ENCODE measurements around the gene MARCKSL1.
"Not testable (repeated sequence)": the region's sequence is repeated elsewhere in the genome, so short reads cannot be mapped to it uniquely, and the experiment has no call there.

MARCKSL1 gene

GRCh38 chr1:32335790-32336590 is at the start of gene MARCKSL1:
Gene MARCKSL1 (minus strand): TSS chr1:32336233. CDS start chr1:32336033, 200 bp downstream.
- peak; percentile 76 for DNase-seq (ENCODE audit: low read depth)

- no peak for DNase-seq (ENCODE audit: low read depth)
Measured at GRCh38 chr1:32380057-32380456, 44.0 kb upstream of the MARCKSL1 start.

- no peak for DNase-seq (ENCODE audit: low read depth)
Measured at GRCh38 chr1:32377541-32378220, 41.6 kb upstream of the MARCKSL1 start.

- no peak for DNase-seq (ENCODE audit: low read depth)
Measured at GRCh38 chr1:32376199-32376598, 40.2 kb upstream of the MARCKSL1 start.

GRCh38 chr1:32373996-32374592 is 38.1 kb upstream of the MARCKSL1 start:
- no peak for DNase-seq (ENCODE audit: low read depth)

GRCh38 chr1:32372149-32372756 is 36.2 kb upstream of the MARCKSL1 start:
- DNase-seq (ENCODE audit: low read depth) = peak; percentile 26

- DNase-seq (ENCODE audit: low read depth) = no peak
Measured at GRCh38 chr1:32367912-32368635, 32.0 kb upstream of the MARCKSL1 start.

- DNase-seq (ENCODE audit: low read depth) = no peak
Measured at GRCh38 chr1:32365445-32365844, 29.4 kb upstream of the MARCKSL1 start.

- DNase-seq (ENCODE audit: low read depth) = no peak
Measured at GRCh38 chr1:32364836-32365235, 28.8 kb upstream of the MARCKSL1 start.

- DNase-seq (ENCODE audit: low read depth) = no peak
Measured at GRCh38 chr1:32363713-32364112, 27.7 kb upstream of the MARCKSL1 start.

- no peak for DNase-seq (ENCODE audit: low read depth)
Measured at GRCh38 chr1:32362474-32363313, 26.7 kb upstream of the MARCKSL1 start, which contains the start of the genes FAM229A and TSSK3. Gene FAM229A (minus strand): TSS chr1:32362485. CDS start chr1:32362091, 394 bp downstream. Gene TSSK3 (plus strand): TSS chr1:32362539. CDS start chr1:32362702, 163 bp downstream.

- DNase-seq (ENCODE audit: low read depth) = peak; percentile 21
Measured at GRCh38 chr1:32361674-32362473, 25.8 kb upstream of the MARCKSL1 start.

GRCh38 chr1:32361308-32361673 is 25.3 kb upstream of the MARCKSL1 start:
- no peak for DNase-seq (ENCODE audit: low read depth)

GRCh38 chr1:32358435-32358834 is 22.4 kb upstream of the MARCKSL1 start:
- DNase-seq (ENCODE audit: low read depth) = no peak

- no peak for DNase-seq (ENCODE audit: low read depth)
Measured at GRCh38 chr1:32357614-32358013, 21.6 kb upstream of the MARCKSL1 start.

- no peak for DNase-seq (ENCODE audit: low read depth)
Measured at GRCh38 chr1:32356478-32356877, 20.4 kb upstream of the MARCKSL1 start.

GRCh38 chr1:32355778-32356177 is 19.7 kb upstream of the MARCKSL1 start:
- DNase-seq (ENCODE audit: low read depth) = not testable (repeated sequence)

GRCh38 chr1:32353886-32354570 is 18.0 kb upstream of the MARCKSL1 start:
- DNase-seq (ENCODE audit: low read depth) = peak; percentile 67

- no peak for DNase-seq (ENCODE audit: low read depth)
Measured at GRCh38 chr1:32353431-32353830, 17.4 kb upstream of the MARCKSL1 start.
